DOHH2 (cell line): ENCODE measurements around the gene RAD51B.

ENCODE experiments used
- EZH2phosphoT487 ChIP-seq: fragments of 200-600 bp; sonication (generic); IDR thresholded peaks from 2 replicates; pipeline ENCODE4 v1.6.1; 2017; ENCODE audit warnings: borderline replicate concordance, mild to moderate bottlenecking, antibody characterized with exemption, low read length, moderate library complexity, mixed read lengths
- TF ChIP-seq, protein P1 (sequence below): fragments of 200-600 bp; sonication (generic); IDR thresholded peaks from one replicate; pipeline ENCODE4 v1.5.1; 2014; ENCODE audit warnings: antibody characterized with exemption, mild to moderate bottlenecking, low read depth, low read length; ENCODE audit not compliant: poor library complexity, severe bottlenecking

DNA sequence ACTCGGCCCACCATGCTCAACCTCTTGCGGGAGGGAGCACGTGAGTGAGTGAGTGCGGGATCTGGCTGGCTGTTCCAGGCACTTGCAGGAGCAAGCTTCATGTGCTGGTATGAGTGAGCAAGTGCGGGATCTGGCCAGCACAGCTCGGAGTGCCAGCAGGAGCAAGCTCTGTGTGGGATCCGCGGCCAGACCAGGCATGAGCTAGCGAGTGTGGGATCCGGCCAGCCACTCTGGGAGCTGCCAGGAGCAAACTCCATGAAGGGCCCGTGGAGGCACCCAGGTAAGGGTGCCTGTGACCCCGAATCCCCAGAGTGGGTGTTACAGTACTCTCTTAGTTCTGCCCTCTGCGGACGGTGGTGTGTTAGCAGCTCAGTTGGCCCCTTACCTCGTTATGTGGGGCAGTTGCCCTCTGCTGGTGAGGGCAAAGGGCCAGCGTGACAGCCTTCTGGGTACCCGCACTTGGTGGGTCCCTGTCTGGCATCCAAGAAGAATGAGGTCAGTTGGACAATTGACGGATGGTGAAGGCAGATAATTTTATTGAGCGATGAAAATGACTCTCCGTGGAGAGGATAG is 38.3 kb downstream of the RAD51B start:
- TF ChIP-seq, protein P1, sequence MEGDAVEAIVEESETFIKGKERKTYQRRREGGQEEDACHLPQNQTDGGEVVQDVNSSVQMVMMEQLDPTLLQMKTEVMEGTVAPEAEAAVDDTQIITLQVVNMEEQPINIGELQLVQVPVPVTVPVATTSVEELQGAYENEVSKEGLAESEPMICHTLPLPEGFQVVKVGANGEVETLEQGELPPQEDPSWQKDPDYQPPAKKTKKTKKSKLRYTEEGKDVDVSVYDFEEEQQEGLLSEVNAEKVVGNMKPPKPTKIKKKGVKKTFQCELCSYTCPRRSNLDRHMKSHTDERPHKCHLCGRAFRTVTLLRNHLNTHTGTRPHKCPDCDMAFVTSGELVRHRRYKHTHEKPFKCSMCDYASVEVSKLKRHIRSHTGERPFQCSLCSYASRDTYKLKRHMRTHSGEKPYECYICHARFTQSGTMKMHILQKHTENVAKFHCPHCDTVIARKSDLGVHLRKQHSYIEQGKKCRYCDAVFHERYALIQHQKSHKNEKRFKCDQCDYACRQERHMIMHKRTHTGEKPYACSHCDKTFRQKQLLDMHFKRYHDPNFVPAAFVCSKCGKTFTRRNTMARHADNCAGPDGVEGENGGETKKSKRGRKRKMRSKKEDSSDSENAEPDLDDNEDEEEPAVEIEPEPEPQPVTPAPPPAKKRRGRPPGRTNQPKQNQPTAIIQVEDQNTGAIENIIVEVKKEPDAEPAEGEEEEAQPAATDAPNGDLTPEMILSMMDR = no peak
- TF ChIP-seq EZH2phosphoT487 = no peak
